HG03378 (cell line): ENCODE data around the gene TBCK.
A peak's percentile ranks its signal among the peaks of the same experiment; 100 is the strongest.

ENCODE experiments used
- ATAC-seq: cut with Tn5 transposase; IDR thresholded peaks from one replicate; pipeline ENCODE4 v1.9.1; 2021; ENCODE audit warnings: mild to moderate bottlenecking, moderate library complexity; ENCODE audit not compliant: unreplicated experiment

The TBCK gene

GRCh38 chr4:106287353-106287969 lies 28.5 kb downstream of the TBCK start:
- ATAC-seq, result no peak

DNA sequence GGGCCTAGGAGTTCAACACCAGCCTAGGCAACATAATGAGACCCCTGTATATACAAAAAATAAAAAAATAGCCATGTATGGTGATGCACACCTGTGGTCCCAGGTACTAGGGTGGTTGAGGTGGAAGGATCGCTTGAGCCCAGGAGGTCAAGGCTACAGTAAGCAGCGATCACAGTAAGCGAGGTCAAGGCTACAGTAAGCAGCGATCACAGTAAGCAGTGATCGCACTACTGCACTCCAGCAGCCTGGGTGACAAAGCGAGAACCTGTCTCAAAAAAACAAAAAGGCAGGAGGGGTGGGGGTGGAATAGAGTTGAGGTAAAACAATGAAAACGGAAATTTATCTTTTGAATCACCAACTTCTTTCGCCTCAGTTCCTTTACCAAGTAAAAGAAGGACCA lies 29.4 kb downstream of the TBCK start:
- ATAC-seq, result no peak

GRCh38 chr4:106284227-106284626 lies 31.8 kb downstream of the TBCK start:
- no peak for ATAC-seq

DNA sequence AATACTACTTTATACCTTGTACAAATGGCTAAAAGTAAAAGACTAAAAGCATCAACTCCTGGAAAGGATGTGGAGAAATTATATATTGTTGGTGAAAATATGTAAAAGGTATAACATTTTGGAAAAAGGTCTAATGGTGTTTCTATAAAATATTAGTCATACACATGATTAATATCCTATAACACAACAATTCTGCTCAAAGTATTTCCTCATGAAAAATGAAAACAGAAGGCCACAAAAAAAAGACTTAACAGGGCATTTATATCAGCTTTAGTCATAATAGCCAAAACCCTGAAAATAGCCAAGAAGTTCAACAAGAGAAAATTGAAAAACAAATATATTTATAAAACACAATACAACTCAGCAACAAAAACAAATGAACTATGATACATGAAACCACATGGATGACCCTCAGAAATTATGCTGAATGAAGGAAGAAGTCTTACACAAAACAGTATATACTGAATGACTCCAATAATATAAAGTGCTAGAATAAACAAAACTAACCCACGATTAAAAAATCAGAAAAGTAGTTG lies 38.8 kb downstream of the TBCK start:
- ATAC-seq, result no peak

DNA sequence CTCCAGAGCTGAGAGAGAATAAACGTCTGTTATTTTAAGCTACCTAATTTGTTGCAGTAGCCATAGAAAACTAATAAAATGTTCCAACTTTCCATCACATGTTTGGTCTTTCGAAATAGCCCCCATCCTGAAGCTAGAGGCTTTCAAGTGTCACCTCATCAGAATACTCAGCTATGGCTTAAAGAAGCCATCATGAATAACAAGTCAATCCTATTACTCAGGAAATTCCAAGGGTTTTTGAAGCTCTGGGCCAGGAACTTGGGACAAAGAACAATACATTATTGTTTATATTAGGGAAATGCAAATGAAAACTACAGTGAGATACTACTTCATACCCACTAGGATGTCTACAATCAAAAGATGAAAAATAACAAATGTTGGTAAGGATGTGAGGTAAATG lies 42.2 kb downstream of the TBCK start:
- ATAC-seq, result no peak

DNA sequence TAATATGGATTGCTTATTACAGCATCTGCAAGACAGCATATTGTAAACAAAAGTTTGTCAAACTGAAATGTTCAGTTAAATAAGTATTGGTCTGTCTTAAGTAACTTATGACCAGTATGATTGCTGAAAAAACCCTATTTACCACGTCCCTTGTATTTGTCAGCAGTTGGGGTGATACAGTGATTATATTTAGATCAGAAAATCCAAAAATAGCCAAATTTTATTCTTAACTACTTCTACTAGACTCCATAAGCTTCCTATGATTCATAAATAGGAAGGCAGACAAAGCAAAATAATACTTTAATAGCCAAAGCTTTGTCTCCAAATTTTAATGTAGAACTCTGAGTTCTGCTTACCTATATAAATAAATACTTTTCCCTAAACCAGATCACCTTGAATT lies 45.3 kb downstream of the TBCK start:
- no peak for ATAC-seq

DNA sequence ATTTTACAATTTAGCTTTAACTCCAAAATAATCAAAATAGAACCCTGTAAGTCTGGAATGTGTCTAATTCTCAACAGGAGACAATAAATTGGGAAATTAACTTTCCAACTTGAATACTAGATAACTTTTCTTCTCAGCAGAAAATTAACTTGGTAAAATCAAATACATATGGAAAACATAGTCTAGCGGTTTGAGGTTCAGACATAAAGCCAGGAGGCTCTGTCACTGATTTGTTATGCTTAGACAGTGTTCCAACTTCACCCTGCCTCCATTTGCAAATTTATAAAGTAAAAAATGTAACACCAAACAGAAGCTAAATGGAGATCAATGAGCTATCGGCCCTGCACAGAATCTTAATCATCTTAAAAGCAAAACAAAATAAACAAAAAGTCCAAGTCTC lies 46.3 kb downstream of the TBCK start:
- no peak for ATAC-seq

DNA sequence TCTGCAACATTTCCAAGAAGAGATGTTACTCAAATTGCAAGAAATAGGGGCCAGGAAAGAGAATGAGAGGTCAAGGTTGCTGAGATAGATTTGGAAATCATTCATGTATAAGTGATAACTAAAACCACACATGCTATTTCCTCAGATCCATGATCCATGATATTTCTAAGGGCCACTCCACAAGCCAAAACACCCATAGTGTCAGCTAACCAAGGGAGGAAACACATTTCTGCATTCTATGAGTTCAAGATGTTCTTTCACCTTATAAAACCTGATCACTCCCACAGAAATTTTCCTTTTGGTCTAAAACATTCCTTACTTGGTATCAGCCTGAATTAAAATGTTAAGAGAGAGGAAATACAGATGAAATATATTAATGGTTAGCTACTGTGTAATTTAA lies 47.2 kb downstream of the TBCK start:
- ATAC-seq, result no peak

GRCh38 chr4:106266201-106266600 lies 49.8 kb downstream of the TBCK start:
- peak; percentile 65 for ATAC-seq

- no peak for ATAC-seq
Observed at GRCh38 chr4:106264331-106264728, 51.7 kb downstream of the TBCK start.

DNA sequence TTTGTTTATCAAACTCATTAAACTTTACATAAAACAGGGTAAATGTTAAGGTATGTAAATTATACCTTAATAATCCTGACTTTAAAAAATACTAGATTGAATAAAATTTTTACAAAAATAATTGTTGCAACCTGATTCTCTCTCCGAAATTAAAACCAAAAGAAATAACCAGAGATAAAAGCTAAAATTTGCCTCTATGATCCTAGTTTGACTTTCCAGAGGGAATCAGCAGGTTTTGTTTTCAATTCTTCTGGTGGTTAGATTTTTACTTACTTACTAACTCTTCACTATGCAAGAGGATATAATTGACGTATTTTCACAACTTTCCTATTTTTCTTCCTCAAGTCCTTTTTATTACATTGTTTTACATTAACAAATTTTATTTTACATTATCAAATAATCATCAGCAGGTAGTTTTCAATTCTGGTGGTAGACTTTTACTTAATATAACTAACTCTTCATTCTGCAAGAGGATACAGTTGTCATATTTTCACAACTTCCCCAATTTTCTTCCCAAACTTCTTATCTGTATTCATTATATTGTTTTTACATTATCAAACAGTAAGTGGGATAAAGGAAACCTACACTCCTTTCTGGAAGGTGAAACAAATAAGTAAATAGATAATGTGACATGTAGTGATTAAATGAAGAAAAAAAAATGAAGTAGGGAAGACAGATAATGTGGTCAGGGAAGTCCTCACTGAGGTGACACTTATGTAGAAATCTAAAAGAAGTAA lies 52.2 kb downstream of the TBCK start:
- ATAC-seq, result no peak

DNA sequence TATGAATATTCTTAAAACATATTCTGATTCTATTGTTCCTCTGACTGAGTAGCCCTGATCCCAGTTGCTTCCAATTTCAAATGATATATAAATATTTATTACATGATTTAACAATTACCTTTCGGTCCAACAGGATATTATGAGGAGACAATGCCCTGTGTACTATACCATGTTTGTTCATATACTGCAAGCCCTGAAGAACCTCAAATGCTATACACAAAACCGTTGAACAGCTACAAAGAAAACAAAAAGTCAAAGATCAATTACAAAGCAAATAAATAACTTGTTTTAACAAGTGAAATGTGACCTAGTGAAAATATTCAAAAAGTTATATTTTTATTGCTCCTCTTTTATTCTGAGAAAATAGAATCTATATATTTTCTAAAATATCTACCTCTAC lies 54.0 kb downstream of the TBCK start:
- ATAC-seq, result no peak

- no peak for ATAC-seq
Observed at GRCh38 chr4:106258145-106259045, 57.6 kb downstream of the TBCK start.

- no peak for ATAC-seq
Observed at GRCh38 chr4:106256190-106256589, 59.8 kb downstream of the TBCK start.

GRCh38 chr4:106255195-106255594 lies 60.8 kb downstream of the TBCK start:
- ATAC-seq, result no peak

- ATAC-seq, result no peak
Observed at GRCh38 chr4:106253364-106254129, 62.5 kb downstream of the TBCK start.

GRCh38 chr4:106247600-106247999 lies 68.4 kb downstream of the TBCK start:
- no peak for ATAC-seq

- no peak for ATAC-seq
Observed at GRCh38 chr4:106246441-106246840, 69.6 kb downstream of the TBCK start.

- no peak for ATAC-seq
Observed at GRCh38 chr4:106245176-106245575, 70.8 kb downstream of the TBCK start.

DNA sequence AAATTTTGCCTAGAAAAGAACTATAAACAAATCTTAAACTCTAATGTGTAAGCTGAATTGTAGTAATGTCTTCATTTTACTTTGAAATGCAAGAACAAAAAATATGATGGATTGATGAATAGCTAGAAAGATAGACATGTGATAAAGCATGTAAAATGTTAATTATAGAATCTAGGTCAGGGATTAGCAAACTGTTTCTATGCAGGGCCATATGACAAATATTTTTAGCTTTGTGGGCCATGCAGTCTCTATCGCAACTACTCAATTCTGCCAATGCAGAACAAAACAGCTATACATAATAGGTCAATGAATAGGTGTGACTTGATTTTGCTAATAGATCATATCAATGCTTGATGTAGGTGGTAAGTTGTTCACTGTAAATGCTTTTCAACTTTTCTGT lies 75.3 kb downstream of the TBCK start:
- ATAC-seq, result no peak
